Chondrocyte (in vitro differentiated cells): ENCODE measurements around the gene PCDH12. TPM values are rescaled to one million over a fixed set of nuclear protein-coding genes. Genes with fewer than 3 reads are reported as not detected.

Source experiments
- DNase-seq: peaks from one replicate; pipeline ENCODE4 v3.0.0; 2021; ENCODE audit warnings: mixed read lengths, low spot score
- H3K27ac Mint-ChIP-seq: one replicate; pipeline ENCODE4 v1.8.0; 2021; ENCODE audit warnings: mild to moderate bottlenecking, moderate library complexity, mixed read lengths; ENCODE audit not compliant: unreplicated experiment
- H3K27me3 Mint-ChIP-seq: 2 replicates; pipeline ENCODE4 v1.8.0; 2021; ENCODE audit warnings: low read depth, mixed read lengths
- H3K36me3 Mint-ChIP-seq: 2 replicates; pipeline ENCODE4 v1.8.0; 2021; ENCODE audit warnings: low read depth, mixed read lengths
- H3K4me1 Mint-ChIP-seq: 2 replicates; pipeline ENCODE4 v1.8.0; 2021; ENCODE audit warnings: low read depth, mild to moderate bottlenecking, mixed read lengths
- H3K4me3 Mint-ChIP-seq: one replicate; pipeline ENCODE4 v1.8.0; 2021; ENCODE audit warnings: mild to moderate bottlenecking, moderate library complexity, mixed read lengths; ENCODE audit not compliant: unreplicated experiment
- H3K9me3 Mint-ChIP-seq: 2 replicates; pipeline ENCODE4 v1.8.0; 2021; ENCODE audit warnings: low read depth, mixed read lengths
- total RNA-seq: library from RNA; stranded (reverse); gene quantifications from 3 replicates; pipeline ENCODE4 v1.2.1, GENCODE V29; 2021
- TF ChIP-seq, protein P1 (sequence below): fragments of 200-600 bp; sonication (generic); IDR thresholded peaks from 2 replicates; pipeline ENCODE4 v1.5.0; 2021; ENCODE audit warnings: antibody characterized with exemption, mild to moderate bottlenecking, moderate library complexity

The PCDH12 gene
- total RNA-seq, 1 donor from 2014 or later, result 0.02 TPM

DNA sequence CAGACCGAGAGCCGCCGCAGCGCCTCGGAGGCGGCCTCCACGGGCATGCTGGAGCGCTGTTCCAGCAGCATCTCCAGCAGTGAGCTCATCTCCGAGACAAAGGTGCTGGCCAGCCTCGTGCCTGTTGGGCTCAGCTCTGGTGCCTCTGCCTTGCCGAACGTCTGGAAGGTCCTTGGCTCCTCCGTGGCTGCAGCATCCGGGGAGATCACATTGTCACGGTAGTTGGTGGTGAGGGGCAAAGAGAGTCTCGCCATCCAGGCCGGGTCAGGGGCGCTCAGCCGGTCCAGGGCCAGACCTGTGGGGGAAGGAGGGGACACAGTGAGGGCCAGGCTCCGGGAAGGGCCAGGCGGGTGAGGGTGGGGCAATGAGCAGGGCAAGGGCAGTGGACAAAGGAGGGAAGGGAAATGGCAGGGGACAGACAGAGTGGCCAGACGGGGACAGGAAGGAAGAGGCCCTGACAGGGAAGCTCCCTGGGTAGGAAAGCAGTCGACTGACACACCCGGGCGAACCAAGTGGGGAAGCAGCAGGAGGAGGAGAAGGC lies 12.4 kb downstream of the PCDH12 start:
- no peaks in the 10 kb centered on the region for H3K27me3 Mint-ChIP-seq
- TF ChIP-seq, protein P1, sequence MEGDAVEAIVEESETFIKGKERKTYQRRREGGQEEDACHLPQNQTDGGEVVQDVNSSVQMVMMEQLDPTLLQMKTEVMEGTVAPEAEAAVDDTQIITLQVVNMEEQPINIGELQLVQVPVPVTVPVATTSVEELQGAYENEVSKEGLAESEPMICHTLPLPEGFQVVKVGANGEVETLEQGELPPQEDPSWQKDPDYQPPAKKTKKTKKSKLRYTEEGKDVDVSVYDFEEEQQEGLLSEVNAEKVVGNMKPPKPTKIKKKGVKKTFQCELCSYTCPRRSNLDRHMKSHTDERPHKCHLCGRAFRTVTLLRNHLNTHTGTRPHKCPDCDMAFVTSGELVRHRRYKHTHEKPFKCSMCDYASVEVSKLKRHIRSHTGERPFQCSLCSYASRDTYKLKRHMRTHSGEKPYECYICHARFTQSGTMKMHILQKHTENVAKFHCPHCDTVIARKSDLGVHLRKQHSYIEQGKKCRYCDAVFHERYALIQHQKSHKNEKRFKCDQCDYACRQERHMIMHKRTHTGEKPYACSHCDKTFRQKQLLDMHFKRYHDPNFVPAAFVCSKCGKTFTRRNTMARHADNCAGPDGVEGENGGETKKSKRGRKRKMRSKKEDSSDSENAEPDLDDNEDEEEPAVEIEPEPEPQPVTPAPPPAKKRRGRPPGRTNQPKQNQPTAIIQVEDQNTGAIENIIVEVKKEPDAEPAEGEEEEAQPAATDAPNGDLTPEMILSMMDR, result no peak
- peaks cover 21% of the 10 kb centered on the region for H3K4me1 Mint-ChIP-seq
- DNase-seq, result no peak
- no peak overlapping the region for H3K4me3 Mint-ChIP-seq
- no peak overlapping the region for H3K27ac Mint-ChIP-seq
- no peaks in the 10 kb centered on the region for H3K9me3 Mint-ChIP-seq
- peaks cover 2% of the 10 kb centered on the region for H3K36me3 Mint-ChIP-seq

DNA sequence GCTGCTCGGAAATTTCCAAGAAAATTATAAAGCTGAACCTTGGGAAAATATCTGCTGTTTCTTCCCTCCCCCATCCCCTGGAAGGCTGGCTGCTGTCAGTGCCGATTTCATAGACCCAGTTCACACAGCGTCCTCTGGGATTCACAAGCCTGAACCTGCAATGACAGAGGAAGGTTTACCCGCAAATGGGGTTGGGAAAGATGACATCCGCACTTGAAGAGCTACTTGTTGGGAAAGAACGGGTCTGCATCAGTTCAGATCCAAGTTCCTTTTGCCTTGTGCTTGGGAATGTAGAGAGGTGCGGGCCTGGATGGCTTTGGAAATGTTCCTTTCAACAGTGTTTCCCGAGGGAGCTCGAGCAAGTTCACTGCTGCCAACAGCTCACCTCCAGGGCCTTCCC lies 13.9 kb downstream of the PCDH12 start:
- Mint-ChIP-seq H3K36me3 (peaks cover 9% of the 10 kb centered on the region), H3K4me1 (peaks cover 23% of the 10 kb centered on the region), H3K4me3 (no peak overlapping the region), H3K27ac (no peak overlapping the region), H3K27me3 (no peaks in the 10 kb centered on the region), H3K9me3 (no peaks in the 10 kb centered on the region)
- no peak for DNase-seq
- TF ChIP-seq, protein P1, result no peak

DNA sequence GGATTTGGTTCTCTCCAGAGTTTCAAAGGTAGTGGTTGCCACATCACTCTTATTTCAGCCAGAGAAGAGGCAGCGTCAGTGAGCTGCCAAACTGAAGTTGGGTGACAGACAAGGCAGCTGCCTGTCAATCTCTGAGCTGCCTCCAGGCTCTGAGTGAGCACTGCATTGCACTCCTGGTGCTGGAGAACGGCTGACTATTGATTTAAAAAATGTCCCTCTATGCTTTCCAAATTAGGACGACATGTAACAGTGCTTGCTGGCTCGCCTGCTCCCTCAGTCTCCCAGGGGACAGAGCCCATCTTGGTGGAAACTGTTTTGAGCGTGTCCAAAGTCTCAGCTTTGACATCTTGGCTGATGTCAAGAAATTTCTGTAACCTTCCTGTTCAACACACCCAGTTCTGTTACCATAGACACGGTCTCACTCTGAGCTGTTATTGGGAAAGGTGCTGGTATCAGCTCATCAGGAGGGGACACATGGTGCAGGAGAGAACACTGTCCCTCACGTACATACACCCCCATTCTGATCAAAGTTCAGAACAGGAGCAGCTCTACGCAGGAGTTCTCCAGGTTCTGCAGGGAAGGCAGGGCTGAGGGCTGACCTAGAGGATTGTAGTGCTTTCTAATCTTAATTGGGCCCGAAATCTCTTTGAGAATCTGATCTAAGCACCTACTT lies 15.7 kb downstream of the PCDH12 start:
- TF ChIP-seq, protein P1, result no peak
- H3K36me3 Mint-ChIP-seq, result peaks cover 9% of the 10 kb centered on the region
- no peaks in the 10 kb centered on the region for H3K9me3 Mint-ChIP-seq
- peaks cover 23% of the 10 kb centered on the region for H3K4me1 Mint-ChIP-seq
- no peak overlapping the region for H3K4me3 Mint-ChIP-seq
- DNase-seq, result no peak
- peak overlapping the region; percentile 13 for H3K27ac Mint-ChIP-seq
- H3K27me3 Mint-ChIP-seq, result no peaks in the 10 kb centered on the region

DNA sequence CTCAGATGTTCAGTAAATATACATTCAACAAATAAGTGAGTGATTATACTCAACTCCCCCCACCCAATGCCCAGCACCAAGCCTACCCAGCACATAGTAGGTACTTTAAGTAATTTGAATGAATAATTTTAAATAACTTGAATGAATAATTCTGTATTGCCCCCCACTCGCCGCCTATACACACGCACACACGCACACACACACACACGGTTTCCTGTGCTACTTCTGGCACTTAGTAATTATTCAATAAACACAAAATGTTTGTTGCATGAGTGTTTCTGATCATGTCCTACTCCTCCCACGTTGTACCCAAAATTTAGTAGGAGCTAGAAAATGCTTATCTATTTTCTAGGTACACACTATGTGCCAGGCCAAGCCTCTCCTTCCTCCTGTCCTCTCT lies 16.2 kb downstream of the PCDH12 start:
- TF ChIP-seq, protein P1, result no peak
- Mint-ChIP-seq H3K36me3 (peaks cover 9% of the 10 kb centered on the region), H3K27ac (peak overlapping the region; percentile 13), H3K27me3 (no peaks in the 10 kb centered on the region), H3K9me3 (no peaks in the 10 kb centered on the region), H3K4me3 (no peak overlapping the region), H3K4me1 (peaks cover 23% of the 10 kb centered on the region)
- DNase-seq, result no peak

DNA sequence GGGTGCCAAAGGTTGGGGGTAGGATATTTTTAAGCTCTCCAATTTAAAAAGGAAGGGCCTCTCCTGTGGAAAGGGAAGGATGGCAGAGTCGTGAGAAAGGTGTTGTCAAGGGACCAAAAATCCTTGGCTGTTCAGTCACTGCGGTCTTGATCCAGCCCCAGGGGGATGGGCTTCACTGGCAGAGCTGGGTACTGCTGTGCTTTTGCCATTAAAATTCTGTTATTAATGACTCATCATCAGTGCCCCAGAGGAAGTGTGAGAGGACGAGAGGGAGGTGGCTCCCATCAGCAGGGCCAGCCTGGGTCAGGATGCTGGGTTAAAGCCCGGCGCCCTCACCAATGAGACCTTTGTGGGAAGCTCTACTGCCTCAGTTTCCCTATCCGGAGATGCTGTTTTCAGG lies 16.7 kb downstream of the PCDH12 start:
- Mint-ChIP-seq H3K27me3 (no peaks in the 10 kb centered on the region), H3K27ac (peak overlapping the region; percentile 80), H3K4me3 (no peak overlapping the region), H3K36me3 (peaks cover 9% of the 10 kb centered on the region), H3K9me3 (no peaks in the 10 kb centered on the region), H3K4me1 (peaks cover 23% of the 10 kb centered on the region)
- TF ChIP-seq, protein P1, result no peak
- no peak for DNase-seq
